HG03378 (cell line): ENCODE measurements around the gene RTEL1.

ENCODE experiments used
- ATAC-seq: cut with Tn5 transposase; IDR thresholded peaks from one replicate; pipeline ENCODE4 v1.9.1; 2021; ENCODE audit warnings: mild to moderate bottlenecking, moderate library complexity; ENCODE audit not compliant: unreplicated experiment

RTEL1 gene

DNA sequence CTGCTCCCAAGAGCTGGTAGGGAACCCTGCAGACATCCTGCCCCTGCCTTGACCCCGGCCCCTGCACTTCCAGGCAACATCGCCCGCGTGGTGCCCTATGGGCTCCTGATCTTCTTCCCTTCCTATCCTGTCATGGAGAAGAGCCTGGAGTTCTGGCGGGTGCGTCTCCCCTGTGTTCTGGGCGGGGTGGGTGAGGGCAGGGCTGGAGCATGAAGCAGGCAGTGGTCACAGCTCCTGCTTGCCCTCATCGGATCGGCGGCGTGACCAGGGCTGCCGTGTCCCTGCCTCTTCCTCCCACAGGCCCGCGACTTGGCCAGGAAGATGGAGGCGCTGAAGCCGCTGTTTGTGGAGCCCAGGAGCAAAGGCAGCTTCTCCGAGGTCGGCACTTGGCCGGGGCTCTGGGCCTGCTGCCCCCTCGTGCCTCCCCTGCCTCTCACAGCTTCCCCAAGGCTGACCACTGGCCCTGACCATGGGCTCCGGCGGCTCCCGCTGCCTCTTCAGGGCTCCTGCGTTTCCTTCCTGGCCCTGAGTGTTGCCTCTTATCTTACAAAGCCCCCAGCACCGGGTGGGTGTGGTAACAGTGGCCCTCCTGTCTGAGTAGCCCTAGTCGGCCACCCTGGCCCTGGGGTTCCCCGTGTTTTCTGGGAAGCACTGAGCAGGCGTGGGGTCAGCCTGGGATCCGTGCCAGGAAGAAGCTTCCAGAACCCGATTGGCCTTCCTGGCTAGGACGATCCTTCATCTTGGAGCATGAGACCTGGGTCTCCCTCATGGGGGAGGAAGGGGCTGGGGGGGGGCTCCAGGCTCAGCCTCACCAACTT, 30.3 kb downstream of the RTEL1 start:
- no peak for ATAC-seq

DNA sequence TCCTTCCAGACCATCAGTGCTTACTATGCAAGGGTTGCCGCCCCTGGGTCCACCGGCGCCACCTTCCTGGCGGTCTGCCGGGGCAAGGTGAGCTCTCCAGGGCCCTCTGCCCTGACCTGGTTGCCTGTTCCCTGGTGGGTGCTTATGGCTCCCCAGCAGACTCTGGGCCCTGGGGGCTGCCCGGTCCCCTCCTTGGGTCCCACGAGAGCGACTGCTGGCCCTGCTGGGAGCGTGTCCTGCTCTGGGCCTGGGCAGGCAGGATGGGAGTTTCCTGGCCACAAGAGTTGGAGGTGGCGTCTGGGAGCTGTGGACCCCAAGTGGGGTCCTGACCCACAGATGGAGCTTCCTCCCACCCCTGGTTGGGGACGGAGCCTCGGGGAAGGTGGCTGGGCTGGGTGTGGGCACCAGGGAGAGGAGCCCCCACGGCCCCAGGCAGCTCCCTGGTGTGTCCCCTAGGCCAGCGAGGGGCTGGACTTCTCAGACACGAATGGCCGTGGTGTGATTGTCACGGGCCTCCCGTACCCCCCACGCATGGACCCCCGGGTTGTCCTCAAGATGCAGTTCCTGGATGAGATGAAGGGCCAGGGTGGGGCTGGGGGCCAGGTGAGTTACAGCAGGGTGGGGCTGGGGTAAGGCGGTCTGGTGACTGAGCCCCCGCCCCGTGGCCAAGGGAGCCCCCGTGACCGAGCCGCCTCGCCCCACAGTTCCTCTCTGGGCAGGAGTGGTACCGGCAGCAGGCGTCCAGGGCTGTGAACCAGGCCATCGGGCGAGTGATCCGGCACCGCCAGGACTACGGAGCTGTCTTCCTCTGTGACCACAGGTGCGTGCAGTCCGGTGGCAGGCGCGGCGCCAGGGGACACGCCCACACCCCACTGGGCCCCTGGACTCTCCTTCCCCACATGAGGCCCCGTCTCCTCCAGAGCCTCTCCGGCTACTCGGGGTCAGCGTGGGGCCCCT, 31.2 kb downstream of the RTEL1 start:
- no peak for ATAC-seq

DNA sequence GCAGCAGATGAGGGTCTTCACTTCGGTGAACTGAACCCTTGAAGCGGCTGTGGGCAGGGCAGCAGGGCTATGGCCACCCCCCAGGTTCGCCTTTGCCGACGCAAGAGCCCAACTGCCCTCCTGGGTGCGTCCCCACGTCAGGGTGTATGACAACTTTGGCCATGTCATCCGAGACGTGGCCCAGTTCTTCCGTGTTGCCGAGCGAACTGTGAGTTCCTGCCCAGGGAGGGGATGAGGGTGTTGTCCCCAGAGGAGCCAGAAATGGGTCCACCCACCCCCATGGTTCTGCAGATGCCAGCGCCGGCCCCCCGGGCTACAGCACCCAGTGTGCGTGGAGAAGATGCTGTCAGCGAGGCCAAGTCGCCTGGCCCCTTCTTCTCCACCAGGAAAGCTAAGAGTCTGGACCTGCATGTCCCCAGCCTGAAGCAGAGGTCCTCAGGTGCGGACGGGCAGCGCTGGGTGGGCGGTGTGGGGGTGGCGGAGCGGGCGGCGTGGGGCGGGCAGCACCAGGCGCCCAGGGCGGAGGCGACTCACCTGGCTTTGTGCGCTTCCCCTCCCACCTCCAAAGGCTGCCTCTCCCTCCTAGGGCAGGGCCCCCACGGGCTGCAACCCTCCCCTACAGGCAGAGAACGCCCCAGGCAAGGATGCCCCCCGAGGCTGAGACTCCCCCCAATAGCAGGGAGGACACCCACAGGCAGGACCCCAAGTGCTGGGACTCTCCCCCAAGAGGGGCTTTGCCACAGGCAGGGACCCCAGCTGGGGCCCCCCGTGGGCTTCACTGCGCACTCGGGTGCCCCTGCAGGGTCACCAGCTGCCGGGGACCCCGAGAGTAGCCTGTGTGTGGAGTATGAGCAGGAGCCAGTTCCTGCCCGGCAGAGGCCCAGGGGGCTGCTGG, 32.1 kb downstream of the RTEL1 start:
- no peak for ATAC-seq

DNA sequence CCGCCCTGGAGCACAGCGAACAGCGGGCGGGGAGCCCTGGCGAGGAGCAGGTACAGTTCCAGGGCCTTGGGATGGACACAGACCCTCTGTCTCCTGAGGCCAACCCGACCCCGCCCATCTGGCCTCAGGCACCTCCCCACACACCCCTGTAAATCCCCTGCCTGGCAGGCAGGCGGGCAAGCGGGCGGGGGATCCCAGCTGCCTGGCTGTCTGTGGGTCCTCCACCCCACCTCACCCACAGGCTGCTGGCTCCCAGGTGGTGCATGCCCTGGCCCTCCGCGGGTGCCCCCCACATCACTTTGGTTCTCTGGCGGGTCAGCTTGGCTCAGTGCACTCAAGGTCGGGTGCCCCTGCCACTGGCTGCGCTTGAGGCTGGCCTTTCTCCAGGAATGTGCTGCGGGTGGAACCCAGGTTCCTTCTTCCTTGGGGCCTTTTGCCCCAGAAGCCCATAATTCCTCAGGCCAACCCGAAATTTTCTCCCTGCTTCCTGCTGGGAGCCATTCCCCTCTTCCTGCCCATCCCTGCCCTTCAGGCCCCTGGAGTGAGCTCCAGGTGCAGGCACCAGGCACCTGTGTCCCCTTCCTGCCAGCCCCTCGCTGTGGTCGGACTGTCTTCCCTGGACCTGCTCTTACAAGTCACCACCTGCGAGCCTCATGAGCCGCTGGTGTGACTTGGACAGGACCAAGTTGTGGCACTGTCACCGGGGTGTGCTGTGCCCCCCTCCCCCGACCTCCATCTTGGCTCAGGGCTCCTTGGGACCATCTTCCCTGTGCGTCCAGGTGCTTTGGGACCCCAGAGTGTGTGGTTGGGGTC, 33.0 kb downstream of the RTEL1 start:
- no peak for ATAC-seq

DNA sequence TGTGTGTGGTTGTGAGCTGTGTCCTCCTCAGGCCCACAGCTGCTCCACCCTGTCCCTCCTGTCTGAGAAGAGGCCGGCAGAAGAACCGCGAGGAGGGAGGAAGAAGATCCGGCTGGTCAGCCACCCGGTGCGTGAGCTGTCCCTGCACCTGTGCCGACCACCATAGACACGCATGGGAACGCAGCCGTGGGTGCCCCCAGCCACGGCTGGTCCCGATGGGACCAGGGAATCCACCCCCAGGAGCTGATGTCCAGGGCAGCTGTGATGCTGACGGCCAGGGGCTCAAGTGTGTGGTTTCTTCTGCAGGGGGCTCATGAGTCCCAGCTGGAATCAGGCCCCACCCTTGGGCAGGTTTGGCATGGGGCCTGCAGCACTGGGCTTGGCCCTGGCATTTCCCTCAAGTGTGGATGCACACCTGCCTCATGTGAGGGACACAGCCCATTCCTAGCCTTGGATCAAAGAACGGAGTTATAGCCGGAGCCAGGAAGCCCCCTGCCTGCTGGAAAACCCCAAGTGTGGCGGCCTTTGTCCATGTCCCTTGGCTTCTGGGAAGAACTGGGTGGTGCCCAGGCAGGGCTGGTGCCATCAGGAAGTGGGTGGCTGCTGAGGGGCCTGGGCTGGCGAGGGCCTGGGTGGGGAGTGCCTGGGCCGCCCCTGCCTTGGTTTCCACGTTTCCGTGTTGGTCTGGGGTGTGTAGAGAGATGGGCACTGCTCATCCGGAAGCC, 33.8 kb downstream of the RTEL1 start:
- ATAC-seq: no peak

DNA sequence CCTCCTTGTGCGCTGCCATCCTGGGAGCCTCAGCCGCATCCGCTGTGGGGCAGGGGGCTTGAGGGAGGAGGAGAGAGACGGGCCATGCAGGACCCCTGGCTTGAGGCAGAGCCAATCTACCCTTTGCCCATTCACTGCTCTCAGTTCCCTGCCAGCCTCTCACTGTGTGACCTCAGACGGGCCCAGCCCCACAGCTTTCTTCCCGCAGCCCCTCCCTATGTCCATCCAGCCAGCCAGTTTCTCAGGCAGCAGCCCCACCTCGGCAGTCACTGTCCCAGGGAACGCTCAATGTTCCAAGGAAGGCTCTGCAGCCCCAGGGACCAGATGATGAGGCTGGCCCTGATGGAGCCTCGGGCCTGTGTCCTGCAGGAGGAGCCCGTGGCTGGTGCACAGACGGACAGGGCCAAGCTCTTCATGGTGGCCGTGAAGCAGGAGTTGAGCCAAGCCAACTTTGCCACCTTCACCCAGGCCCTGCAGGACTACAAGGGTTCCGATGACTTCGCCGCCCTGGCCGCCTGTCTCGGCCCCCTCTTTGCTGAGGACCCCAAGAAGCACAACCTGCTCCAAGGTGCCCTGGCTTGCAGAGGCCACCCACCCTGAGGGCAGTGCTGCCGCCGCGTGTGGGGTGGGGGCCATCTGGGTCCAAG, 34.4 kb downstream of the RTEL1 start:
- ATAC-seq: no peak

DNA sequence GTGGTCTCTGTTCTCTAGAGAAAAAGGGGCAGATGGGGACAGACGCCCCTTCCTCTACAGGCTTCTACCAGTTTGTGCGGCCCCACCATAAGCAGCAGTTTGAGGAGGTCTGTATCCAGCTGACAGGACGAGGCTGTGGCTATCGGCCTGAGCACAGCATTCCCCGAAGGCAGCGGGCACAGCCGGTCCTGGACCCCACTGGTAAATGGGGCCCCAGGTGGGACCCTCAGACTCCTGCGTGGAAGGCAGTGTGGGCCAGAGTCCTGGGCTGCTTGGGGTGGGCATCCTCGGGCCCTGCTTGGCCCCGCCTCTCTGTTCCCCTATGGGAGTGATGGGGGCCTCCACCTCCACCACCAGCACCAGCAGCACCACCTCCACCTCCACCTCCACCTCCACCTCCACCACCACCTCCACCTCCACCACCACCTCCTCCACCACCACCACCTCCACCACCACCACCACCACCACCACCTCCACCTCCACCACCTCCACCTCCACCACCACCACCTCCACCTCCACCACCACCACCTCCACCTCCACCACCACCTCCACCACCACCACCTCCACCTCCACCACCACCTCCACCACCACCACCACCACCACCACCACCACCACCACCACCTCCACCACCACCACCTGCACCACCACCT, 35.1 kb downstream of the RTEL1 start:
- ATAC-seq: no peak

DNA sequence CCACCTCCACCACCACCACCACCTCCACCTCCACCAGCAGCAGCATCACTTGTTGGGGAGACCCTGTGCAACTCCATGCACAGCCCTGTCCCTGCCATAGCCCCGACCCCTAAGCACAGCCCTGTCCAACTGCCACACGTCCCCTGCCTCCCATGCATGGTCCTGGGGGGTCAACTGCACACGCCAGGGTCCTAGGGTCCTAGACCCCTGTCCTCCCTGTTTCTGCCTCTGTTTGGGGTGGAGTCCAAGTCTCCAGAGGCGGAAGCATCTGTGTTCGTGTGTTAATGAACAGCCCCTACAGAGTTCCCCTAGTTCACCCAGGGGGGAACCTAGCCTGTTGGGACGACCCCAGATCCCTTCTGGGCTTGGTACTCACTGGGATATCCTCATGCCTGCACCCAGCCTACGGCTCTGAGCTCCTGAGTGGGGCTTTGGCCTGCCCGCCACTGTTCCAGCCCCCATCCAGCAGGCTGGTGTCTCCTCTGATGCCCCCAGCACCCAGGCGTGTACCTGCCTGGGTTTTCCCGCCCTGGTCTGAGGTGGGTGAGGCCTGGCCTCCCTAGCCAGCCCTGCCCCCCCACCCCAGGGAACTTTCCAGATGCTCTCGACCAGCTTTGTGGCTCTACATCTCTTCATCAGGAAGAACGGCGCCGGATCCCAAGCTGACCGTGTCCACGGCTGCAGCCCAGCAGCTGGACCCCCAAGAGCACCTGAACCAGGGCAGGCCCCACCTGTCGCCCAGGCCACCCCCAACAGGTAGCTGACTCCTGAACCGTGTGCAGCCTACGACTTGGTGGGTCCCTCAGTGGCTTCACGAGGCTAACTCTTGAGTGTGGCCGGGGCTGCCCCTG, 35.8 kb downstream of the RTEL1 start:
- no peak for ATAC-seq

DNA sequence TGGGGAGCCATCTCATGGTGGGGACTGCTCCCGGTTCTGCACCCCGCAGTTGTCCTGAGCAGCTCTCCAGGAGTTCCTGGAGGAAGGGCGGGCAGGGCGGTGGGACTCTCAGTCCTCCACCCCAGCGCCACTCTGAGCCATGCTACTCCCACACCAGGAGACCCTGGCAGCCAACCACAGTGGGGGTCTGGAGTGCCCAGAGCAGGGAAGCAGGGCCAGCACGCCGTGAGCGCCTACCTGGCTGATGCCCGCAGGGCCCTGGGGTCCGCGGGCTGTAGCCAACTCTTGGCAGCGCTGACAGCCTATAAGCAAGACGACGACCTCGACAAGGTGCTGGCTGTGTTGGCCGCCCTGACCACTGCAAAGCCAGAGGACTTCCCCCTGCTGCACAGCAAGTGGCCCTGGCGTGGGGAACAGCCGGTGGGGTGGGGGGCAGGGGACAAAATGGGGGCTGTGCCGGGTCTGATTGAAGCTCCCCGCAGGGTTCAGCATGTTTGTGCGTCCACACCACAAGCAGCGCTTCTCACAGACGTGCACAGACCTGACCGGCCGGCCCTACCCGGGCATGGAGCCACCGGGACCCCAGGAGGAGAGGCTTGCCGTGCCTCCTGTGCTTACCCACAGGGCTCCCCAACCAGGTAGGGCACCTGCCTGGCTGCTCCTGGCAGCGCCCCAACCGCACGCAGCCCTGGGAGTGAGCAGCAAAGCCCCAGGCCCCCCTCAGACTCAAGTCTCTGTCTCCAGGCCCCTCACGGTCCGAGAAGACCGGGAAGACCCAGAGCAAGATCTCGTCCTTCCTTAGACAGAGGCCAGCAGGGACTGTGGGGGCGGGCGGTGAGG, 36.7 kb downstream of the RTEL1 start:
- ATAC-seq: no peak

DNA sequence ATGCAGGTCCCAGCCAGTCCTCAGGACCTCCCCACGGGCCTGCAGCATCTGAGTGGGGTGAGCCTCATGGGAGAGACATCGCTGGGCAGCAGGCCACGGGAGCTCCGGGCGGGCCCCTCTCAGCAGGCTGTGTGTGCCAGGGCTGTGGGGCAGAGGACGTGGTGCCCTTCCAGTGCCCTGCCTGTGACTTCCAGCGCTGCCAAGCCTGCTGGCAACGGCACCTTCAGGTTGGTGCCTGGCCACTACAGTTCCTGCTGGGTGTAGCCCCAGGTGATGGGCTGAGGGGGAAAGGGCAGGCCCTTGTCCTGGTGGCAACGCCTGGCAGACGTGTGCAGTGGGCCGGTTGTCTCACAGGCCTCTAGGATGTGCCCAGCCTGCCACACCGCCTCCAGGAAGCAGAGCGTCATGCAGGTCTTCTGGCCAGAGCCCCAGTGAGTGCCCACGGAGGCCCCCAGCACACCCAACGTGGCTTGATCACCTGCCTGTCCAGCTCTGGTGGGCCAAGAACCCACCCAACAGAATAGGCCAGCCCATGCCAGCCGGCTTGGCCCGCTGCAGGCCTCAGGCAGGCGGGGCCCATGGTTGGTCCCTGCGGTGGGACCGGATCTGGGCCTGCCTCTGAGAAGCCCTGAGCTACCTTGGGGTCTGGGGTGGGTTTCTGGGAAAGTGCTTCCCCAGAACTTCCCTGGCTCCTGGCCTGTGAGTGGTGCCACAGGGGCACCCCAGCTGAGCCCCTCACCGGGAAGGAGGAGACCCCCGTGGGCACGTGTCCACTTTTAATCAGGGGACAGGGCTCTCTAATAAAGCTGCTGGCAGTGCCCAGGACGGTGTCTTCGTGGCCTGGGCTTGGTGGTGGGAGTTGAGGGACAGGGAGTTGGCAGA, 37.6 kb downstream of the RTEL1 start:
- ATAC-seq: no peak

DNA sequence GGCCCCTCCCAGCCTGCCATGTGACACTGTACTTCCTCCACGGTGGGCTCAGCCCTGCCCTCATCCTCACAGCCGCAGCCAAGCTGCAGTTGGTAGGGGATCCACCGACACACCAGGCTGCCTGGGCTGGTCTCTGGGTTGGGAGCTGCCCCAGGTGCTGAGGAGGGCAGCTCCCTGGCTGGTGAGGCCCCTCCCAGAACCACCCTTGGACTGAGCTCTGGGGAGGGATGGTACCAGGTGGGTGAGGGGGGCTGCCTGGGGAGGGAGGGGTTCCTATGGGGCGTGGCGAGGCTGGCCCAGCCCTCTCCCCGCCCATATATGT, 38.2 kb downstream of the RTEL1 start:
- no peak for ATAC-seq

DNA sequence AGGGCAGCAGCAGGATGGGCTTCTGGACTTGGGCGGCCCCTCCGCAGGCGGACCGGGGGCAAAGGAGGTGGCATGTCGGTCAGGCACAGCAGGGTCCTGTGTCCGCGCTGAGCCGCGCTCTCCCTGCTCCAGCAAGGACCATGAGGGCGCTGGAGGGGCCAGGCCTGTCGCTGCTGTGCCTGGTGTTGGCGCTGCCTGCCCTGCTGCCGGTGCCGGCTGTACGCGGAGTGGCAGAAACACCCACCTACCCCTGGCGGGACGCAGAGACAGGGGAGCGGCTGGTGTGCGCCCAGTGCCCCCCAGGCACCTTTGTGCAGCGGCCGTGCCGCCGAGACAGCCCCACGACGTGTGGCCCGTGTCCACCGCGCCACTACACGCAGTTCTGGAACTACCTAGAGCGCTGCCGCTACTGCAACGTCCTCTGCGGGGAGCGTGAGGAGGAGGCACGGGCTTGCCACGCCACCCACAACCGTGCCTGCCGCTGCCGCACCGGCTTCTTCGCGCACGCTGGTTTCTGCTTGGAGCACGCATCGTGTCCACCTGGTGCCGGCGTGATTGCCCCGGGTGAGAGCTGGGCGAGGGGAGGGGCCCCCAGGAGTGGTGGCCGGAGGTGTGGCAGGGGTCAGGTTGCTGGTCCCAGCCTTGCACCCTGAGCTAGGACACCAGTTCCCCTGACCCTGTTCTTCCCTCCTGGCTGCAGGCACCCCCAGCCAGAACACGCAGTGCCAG, 38.7 kb downstream of the RTEL1 start, which contains the start of gene TNFRSF6B:
Gene TNFRSF6B, plus strand, starts transcription at position 25 of the 729 bp plus-strand sequence. Its CDS starts 116 bp downstream, at position 141.
- ATAC-seq: no peak

DNA sequence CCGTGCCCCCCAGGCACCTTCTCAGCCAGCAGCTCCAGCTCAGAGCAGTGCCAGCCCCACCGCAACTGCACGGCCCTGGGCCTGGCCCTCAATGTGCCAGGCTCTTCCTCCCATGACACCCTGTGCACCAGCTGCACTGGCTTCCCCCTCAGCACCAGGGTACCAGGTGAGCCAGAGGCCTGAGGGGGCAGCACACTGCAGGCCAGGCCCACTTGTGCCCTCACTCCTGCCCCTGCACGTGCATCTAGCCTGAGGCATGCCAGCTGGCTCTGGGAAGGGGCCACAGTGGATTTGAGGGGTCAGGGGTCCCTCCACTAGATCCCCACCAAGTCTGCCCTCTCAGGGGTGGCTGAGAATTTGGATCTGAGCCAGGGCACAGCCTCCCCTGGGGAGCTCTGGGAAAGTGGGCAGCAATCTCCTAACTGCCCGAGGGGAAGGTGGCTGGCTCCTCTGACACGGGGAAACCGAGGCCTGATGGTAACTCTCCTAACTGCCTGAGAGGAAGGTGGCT, 39.3 kb downstream of the RTEL1 start:
- ATAC-seq: no peak

DNA sequence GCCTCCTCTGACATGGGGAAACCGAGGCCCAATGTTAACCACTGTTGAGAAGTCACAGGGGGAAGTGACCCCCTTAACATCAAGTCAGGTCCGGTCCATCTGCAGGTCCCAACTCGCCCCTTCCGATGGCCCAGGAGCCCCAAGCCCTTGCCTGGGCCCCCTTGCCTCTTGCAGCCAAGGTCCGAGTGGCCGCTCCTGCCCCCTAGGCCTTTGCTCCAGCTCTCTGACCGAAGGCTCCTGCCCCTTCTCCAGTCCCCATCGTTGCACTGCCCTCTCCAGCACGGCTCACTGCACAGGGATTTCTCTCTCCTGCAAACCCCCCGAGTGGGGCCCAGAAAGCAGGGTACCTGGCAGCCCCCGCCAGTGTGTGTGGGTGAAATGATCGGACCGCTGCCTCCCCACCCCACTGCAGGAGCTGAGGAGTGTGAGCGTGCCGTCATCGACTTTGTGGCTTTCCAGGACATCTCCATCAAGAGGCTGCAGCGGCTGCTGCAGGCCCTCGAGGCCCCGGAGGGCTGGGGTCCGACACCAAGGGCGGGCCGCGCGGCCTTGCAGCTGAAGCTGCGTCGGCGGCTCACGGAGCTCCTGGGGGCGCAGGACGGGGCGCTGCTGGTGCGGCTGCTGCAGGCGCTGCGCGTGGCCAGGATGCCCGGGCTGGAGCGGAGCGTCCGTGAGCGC, 39.9 kb downstream of the RTEL1 start:
- ATAC-seq: no peak
